ENCODE results near the gene ENPP7.

DNA sequence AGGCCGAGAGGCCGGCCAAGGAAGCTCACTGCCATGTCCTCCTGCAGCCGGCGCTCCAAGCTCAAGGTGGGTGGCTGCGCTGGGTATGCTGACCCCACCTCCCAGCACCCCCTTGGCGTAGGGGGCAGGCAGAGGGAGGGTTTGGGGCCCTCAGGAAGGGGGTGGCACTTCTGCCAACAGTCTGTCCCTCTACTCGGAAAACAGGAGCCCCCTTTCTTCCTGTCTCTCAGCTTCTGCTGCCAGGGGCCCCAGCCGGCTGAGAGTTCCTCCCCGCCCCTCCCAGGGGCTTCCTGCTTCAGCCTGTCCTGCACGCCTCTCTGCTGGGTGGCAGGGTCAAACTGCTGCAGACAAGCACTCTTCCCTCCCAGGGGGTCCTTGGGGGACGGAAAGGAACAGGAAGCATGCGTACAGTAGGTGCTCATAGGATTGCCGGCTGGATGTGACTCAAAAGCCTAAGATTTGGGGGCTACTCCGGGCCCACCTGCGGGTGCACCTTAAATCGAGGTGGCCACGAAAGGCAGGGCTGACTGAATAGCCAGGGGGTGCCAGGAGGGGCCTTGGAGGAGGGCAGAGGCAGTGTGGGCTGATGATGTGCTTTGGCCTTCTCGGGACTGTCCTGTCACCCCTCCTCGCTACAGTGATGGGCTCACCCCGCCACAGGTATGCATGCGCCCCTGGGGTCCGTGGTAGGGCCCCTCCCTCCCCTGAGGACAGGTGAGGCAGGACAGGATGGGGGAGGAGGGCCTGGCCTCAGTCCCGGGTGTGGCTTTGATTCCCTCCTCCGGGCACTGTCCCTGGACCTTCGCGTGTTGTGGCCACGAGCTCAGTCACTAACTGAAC, 51.2 kb downstream of the ENPP7 start:
- TF ChIP-seq POLR2A (IDR thresholded peaks at IDR 0.05) (no peak), POLR2AphosphoS5 (IDR thresholded peaks at IDR 0.05) (no peak)
- TF ChIP-seq, protein P1, sequence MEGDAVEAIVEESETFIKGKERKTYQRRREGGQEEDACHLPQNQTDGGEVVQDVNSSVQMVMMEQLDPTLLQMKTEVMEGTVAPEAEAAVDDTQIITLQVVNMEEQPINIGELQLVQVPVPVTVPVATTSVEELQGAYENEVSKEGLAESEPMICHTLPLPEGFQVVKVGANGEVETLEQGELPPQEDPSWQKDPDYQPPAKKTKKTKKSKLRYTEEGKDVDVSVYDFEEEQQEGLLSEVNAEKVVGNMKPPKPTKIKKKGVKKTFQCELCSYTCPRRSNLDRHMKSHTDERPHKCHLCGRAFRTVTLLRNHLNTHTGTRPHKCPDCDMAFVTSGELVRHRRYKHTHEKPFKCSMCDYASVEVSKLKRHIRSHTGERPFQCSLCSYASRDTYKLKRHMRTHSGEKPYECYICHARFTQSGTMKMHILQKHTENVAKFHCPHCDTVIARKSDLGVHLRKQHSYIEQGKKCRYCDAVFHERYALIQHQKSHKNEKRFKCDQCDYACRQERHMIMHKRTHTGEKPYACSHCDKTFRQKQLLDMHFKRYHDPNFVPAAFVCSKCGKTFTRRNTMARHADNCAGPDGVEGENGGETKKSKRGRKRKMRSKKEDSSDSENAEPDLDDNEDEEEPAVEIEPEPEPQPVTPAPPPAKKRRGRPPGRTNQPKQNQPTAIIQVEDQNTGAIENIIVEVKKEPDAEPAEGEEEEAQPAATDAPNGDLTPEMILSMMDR (IDR thresholded peaks at IDR 0.05) = no peak

All from stomach (tissue), 4 donors.